B cell (primary cell): ENCODE measurements around the gene GNS. TPM values are rescaled to one million over a fixed set of nuclear protein-coding genes. Genes with fewer than 3 reads are reported as not detected.

Source experiments
- ATAC-seq: fragments of 200-7000 bp; cut with Tn5 transposase; one replicate; pipeline ENCODE4 v1.10.0; 2021; ENCODE audit warnings: low read depth, mild to moderate bottlenecking, moderate number of reproducible peaks, moderate library complexity
- CTCF ChIA-PET: fragments of 350-600 bp; sonication (Branson Sonifier 250); formaldehyde crosslinking; loops from one replicate; lab custom pipeline; 2021; ENCODE audit warnings: antibody characterized with exemption, inconsistent platforms; lab: Charles Lee
- POLR2A ChIA-PET: fragments of 350-600 bp; sonication (Branson Sonifier 250); formaldehyde crosslinking; loops from one replicate; lab custom pipeline; 2021; ENCODE audit warnings: antibody characterized with exemption; lab: Charles Lee
- DNase-seq: peaks from one replicate; pipeline ENCODE4 v3.0.0; 2013
- H2AFZ ChIP-seq: 2 replicates; pipeline ENCODE4 v1.6.1; 2012; ENCODE audit warnings: mild to moderate bottlenecking, low read depth, low read length; ENCODE audit not compliant: insufficient read depth, poor library complexity, severe bottlenecking
- H3K27ac ChIP-seq, 2 donors: 1 replicate in 1 of 2; 2 replicates in 1 of 2; pipeline ENCODE4 v1.5.1; 2012 to 2013; ENCODE audit warnings: low read length in 2 of 2, mild to moderate bottlenecking in 2 of 2, moderate library complexity in 1 of 2
- H3K27me3 ChIP-seq, 4 experiments: fragments of 200-600 bp in 1 of 4; sonication (generic) in 1 of 4; replicated peaks in 1 of 4; 1 replicate in 2 of 4; 2 replicates in 2 of 4; pipeline versions ENCODE4 v1.6.1 to v1.7.0; 2013 to 2016; ENCODE audit warnings: low read length in 3 of 4, mild to moderate bottlenecking in 2 of 4, mixed read lengths in 1 of 4, moderate library complexity in 1 of 4; ENCODE audit not compliant: insufficient read depth in 4 of 4, control insufficient read depth in 3 of 4; ENCODE audit errors: control extremely low read depth in 1 of 4
- H3K36me3 ChIP-seq, 2 experiments: replicated peaks in 1 of 2; 1 replicate in 1 of 2; 2 replicates in 1 of 2; pipeline versions ENCODE4 v1.6.1 to v1.7.1; 2013; ENCODE audit warnings: low read length in 1 of 2; ENCODE audit not compliant: insufficient read depth in 2 of 2, control insufficient read depth in 1 of 2; ENCODE audit errors: control extremely low read depth in 1 of 2, extremely low read depth in 1 of 2
- H3K4me1 ChIP-seq, 2 donors: fragments of 200-600 bp in 1 of 2; sonication (generic) in 1 of 2; 1 replicate in 1 of 2; 2 replicates in 1 of 2; pipeline versions ENCODE4 v1.5.1 to v1.6.1; 2013 to 2017; ENCODE audit warnings: low read length in 2 of 2; ENCODE audit not compliant: control insufficient read depth in 2 of 2, insufficient read depth in 2 of 2
- H3K4me2 ChIP-seq: replicated peaks from 2 replicates; pipeline ENCODE3; 2012; ENCODE audit warnings: mild to moderate bottlenecking, low read depth, low read length; ENCODE audit not compliant: poor library complexity, severe bottlenecking
- H3K4me3 ChIP-seq, 5 experiments: fragments of 200-600 bp in 1 of 5; sonication (generic) in 1 of 5; 1 replicate in 3 of 5; 2 replicates in 2 of 5; pipeline versions ENCODE4 v1.5.1 to v1.7.0; 2011 to 2016; ENCODE audit warnings: low read length in 4 of 5, mild to moderate bottlenecking in 4 of 5, low read depth in 2 of 5, control low read depth in 1 of 5, moderate library complexity in 1 of 5; ENCODE audit not compliant: insufficient read depth in 1 of 5; ENCODE audit errors: control extremely low read depth in 1 of 5, extremely low read depth in 1 of 5
- H3K79me2 ChIP-seq: fragments of 200-600 bp; sonication (generic); one replicate; pipeline ENCODE4 v1.6.0; 2016; ENCODE audit warnings: low read length; ENCODE audit not compliant: control insufficient read depth, insufficient read depth
- H3K9ac ChIP-seq: fragments of 200-600 bp; sonication (generic); 2 replicates; pipeline ENCODE4 v1.6.1; 2017; ENCODE audit warnings: mild to moderate bottlenecking, low read length, moderate library complexity
- H3K9me3 ChIP-seq, 3 donors: one replicate each; pipeline versions ENCODE4 v1.6.1 to v1.7.1; 2013; ENCODE audit warnings: low read length in 2 of 3; ENCODE audit not compliant: control insufficient read depth in 2 of 3, insufficient read depth in 1 of 3; ENCODE audit errors: control extremely low read depth in 1 of 3
- H4K20me1 ChIP-seq: 2 replicates; pipeline ENCODE4 v1.6.0; 2012; ENCODE audit warnings: mild to moderate bottlenecking, low read length; ENCODE audit not compliant: insufficient read depth, control insufficient read depth, poor library complexity, severe bottlenecking
- H3K27ac Mint-ChIP-seq: one replicate; pipeline ENCODE4 v1.8.0; 2021; ENCODE audit warnings: mixed read lengths
- H3K27me3 Mint-ChIP-seq: one replicate; pipeline ENCODE4 v1.8.0; 2021; ENCODE audit warnings: mixed read lengths
- H3K4me1 Mint-ChIP-seq: one replicate; pipeline ENCODE4 v1.8.0; 2021; ENCODE audit warnings: mixed read lengths
- H3K4me3 Mint-ChIP-seq: one replicate; pipeline ENCODE4 v1.8.0; 2021; ENCODE audit warnings: mixed read lengths
- H3K9me3 Mint-ChIP-seq: one replicate; pipeline ENCODE4 v1.8.0; 2022; ENCODE audit warnings: mixed read lengths; ENCODE audit not compliant: insufficient read depth
- EZH2 ChIP-seq: IDR thresholded peaks from 2 replicates; pipeline ENCODE4 v1.6.1; 2012; ENCODE audit warnings: borderline replicate concordance, low read depth, mild to moderate bottlenecking, moderate library complexity, low read length; ENCODE audit not compliant: insufficient read depth, poor library complexity, severe bottlenecking
- WGBS: methylation state at CpG from one replicate; pipeline ENCODE4 v1.1.5; 2013; ENCODE audit warnings: missing lambda C conversion rate; ENCODE audit not compliant: insufficient coverage; 5-methylcytosine and 5-hydroxymethylcytosine counted together
- intact Hi-C: fragments of 100-400 bp; cut with micrococcal nuclease; formaldehyde crosslinking; loops from one replicate; pipeline ENCODE4 v1.10.0; 2022
- polyA plus RNA-seq: library from polyadenylated mRNA; depleted of rRNA; stranded (reverse); fragments of >200 nt; gene quantifications from 2 replicates; pipeline ENCODE4 v1.2.3, GENCODE V29; 2012
- total RNA-seq, 2 donors: library from RNA; stranded (reverse); fragments of 120-200 nt in 1 of 2; gene quantifications; 1 replicate in 1 of 2; 2 replicates in 1 of 2; pipeline versions ENCODE4 v1.2.3 to v1.2.4, GENCODE V29; 2013 to 2022
- TF ChIP-seq, protein P1 (sequence below): fragments of 200-600 bp; IDR thresholded peaks from one replicate; pipeline ENCODE4 v1.8.0; 2022; ENCODE audit warnings: antibody characterized with exemption, mild to moderate bottlenecking

Gene GNS
- total and polyA plus RNA-seq, 2 donors (not counting 1 experiment from before 2014, with no cell fraction given) = 7.0 to 26.7 TPM

GRCh38 chr12:64794305-64794704 is 35.1 kb upstream of the GNS start:
- H3K4me3 ChIP-seq = no peak overlapping the region
- no peaks in the 10 kb centered on the region for H4K20me1 ChIP-seq
- peaks cover 0 to 2% (median 0%) of the 10 kb centered on the region in 3 donors for H3K9me3 ChIP-seq
- no peak for ATAC-seq
- no peak overlapping the region for H3K27ac ChIP-seq
- H3K4me1 Mint-ChIP-seq = no peaks in the 10 kb centered on the region
- intact Hi-C loops = no loop called here
- no peak overlapping the region for H3K27ac Mint-ChIP-seq
- H3K9ac ChIP-seq = no peak overlapping the region
- TF ChIP-seq, protein P1, sequence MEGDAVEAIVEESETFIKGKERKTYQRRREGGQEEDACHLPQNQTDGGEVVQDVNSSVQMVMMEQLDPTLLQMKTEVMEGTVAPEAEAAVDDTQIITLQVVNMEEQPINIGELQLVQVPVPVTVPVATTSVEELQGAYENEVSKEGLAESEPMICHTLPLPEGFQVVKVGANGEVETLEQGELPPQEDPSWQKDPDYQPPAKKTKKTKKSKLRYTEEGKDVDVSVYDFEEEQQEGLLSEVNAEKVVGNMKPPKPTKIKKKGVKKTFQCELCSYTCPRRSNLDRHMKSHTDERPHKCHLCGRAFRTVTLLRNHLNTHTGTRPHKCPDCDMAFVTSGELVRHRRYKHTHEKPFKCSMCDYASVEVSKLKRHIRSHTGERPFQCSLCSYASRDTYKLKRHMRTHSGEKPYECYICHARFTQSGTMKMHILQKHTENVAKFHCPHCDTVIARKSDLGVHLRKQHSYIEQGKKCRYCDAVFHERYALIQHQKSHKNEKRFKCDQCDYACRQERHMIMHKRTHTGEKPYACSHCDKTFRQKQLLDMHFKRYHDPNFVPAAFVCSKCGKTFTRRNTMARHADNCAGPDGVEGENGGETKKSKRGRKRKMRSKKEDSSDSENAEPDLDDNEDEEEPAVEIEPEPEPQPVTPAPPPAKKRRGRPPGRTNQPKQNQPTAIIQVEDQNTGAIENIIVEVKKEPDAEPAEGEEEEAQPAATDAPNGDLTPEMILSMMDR = no peak
- TF ChIP-seq EZH2 = no peak
- H3K4me2 ChIP-seq = no peak overlapping the region
- no peak overlapping the region for H2AFZ ChIP-seq
- H3K4me3 Mint-ChIP-seq = no peak overlapping the region
- no peaks in the 10 kb centered on the region for H3K9me3 Mint-ChIP-seq
- peaks cover 12% of the 10 kb centered on the region for H3K27me3 Mint-ChIP-seq
- no peaks in the 10 kb centered on the region for H3K4me1 ChIP-seq
- H3K79me2 ChIP-seq = no peaks in the 10 kb centered on the region
- no peak for DNase-seq
- WGBS = 67% methylated on average over 1 of the region's 3 CpGs
- CTCF ChIA-PET = no interaction called here
- H3K27me3 ChIP-seq = no peaks in the 10 kb centered on the region
- H3K36me3 ChIP-seq = no peaks in the 10 kb centered on the region
- POLR2A ChIA-PET = no interaction called here

DNA sequence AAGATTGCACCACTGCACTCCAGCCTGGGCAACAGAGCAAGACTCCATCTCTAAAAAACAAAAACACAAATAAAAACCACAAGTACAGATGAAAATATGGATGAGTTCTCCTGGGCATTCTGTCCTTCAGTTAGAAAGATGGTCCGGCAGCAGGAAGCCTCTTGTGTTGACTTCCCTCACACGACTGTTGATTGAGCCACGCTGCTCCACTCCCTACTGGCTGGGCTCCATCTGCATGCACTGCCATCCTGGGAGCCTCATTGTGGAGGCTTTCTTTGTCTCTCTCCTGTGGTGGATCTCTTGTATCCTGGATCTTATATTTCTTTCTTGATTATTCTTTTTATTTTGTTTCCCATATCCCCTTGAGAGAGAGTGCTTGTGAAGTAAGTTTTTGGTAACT is 34.4 kb upstream of the GNS start:
- CTCF ChIA-PET = interaction anchor here (1.2 kb wide), 1 partner anchor 11 kb away, joined by 4 read pairs; no protein-coding TSS in a partner anchor
- no peaks in the 10 kb centered on the region for H4K20me1 ChIP-seq
- no peak overlapping the region for H3K27ac ChIP-seq
- no peaks in the 10 kb centered on the region for H3K4me1 Mint-ChIP-seq
- H3K27me3 Mint-ChIP-seq = peaks cover 11% of the 10 kb centered on the region
- POLR2A ChIA-PET = no interaction called here
- H3K9ac ChIP-seq = no peak overlapping the region
- peaks cover 0 to 2% (median 0%) of the 10 kb centered on the region in 3 donors for H3K9me3 ChIP-seq
- intact Hi-C loops = no loop called here
- no peaks in the 10 kb centered on the region for H3K9me3 Mint-ChIP-seq
- no peak overlapping the region for H3K27ac Mint-ChIP-seq
- H3K36me3 ChIP-seq = no peaks in the 10 kb centered on the region
- no peaks in the 10 kb centered on the region for H3K27me3 ChIP-seq
- 100% methylated on average over 3 of the region's 3 CpGs for WGBS
- H3K79me2 ChIP-seq = no peaks in the 10 kb centered on the region
- H3K4me3 Mint-ChIP-seq = no peak overlapping the region
- DNase-seq (no peak), ATAC-seq (no peak)
- TF ChIP-seq, protein P1 = no peak
- no peak for TF ChIP-seq EZH2
- no peaks in the 10 kb centered on the region for H3K4me1 ChIP-seq
- no peak overlapping the region for H3K4me2 ChIP-seq
- no peak overlapping the region for H2AFZ ChIP-seq
- H3K4me3 ChIP-seq = no peak overlapping the region
